ENCODE measurements around the gene HMGCR. TPM values are rescaled to one million over a fixed set of nuclear protein-coding genes. Genes with fewer than 3 reads are reported as not detected.

Gene HMGCR
- total RNA-seq, 1 experiment from 2014 or later, result 137 TPM

- TF ChIP-seq FOXJ3 (CRISPR knock-in tag; IDR thresholded peaks at IDR 0.05; ENCODE audit: borderline replicate concordance) (no peak), ZNF416 (CRISPR knock-in tag; IDR thresholded peaks at IDR 0.05) (no peak), KAT7 (CRISPR knock-in tag; IDR thresholded peaks at IDR 0.05; ENCODE audit: borderline replicate concordance) (no peak), CREM (CRISPR knock-in tag; IDR thresholded peaks at IDR 0.05) (no peak), SP1 (CRISPR knock-in tag; conservative IDR thresholded peaks at IDR 0.05) (no peak), ARID4B (CRISPR knock-in tag; IDR thresholded peaks at IDR 0.05; ENCODE audit: borderline replicate concordance) (no peak), PREB (CRISPR knock-in tag; IDR thresholded peaks at IDR 0.05; ENCODE audit: borderline replicate concordance) (no peak), ZNF512 (CRISPR knock-in tag; IDR thresholded peaks at IDR 0.05; ENCODE audit: borderline replicate concordance) (no peak), ZNF121 (CRISPR knock-in tag; IDR thresholded peaks at IDR 0.05) (no peak), NR1H2 (CRISPR knock-in tag; IDR thresholded peaks at IDR 0.05) (no peak), ZNF532 (CRISPR knock-in tag; IDR thresholded peaks at IDR 0.05; ENCODE audit: borderline replicate concordance) (no peak), JUN (CRISPR knock-in tag; IDR thresholded peaks at IDR 0.05) (no peak), TEAD4 (CRISPR knock-in tag; IDR thresholded peaks at IDR 0.05) (no peak)
- H3K27me3 Mint-ChIP-seq (ENCODE audit: low read depth), result no peaks in the 10 kb centered on the region
- H3K36me3 Mint-ChIP-seq, result peaks cover 33% of the 10 kb centered on the region
- H3K4me3 Mint-ChIP-seq, result no peak overlapping the region
- peaks cover 50% of the 10 kb centered on the region for H3K9me3 Mint-ChIP-seq
- H3K27ac Mint-ChIP-seq, result no peak overlapping the region
- peaks cover 2% of the 10 kb centered on the region; the same call in 1 of the 2 replicates for H3K4me1 Mint-ChIP-seq
- CTCF ChIA-PET, result no interaction called here
- DNase-seq (ENCODE audit: low spot score), result no peak
- POLR2A ChIA-PET, result no interaction called here
- ATAC-seq, result no peak
Observed at GRCh38 chr5:75300084-75300483, 36.9 kb upstream of the HMGCR start.

- ChIA-PET CTCF (no interaction called here), POLR2A (no interaction called here)
- Mint-ChIP-seq H3K4me3 (no peak overlapping the region), H3K4me1 (peaks cover 2% of the 10 kb centered on the region; the same call in 1 of the 2 replicates), H3K36me3 (peaks cover 18% of the 10 kb centered on the region), H3K27ac (no peak overlapping the region), H3K27me3 (ENCODE audit: low read depth) (no peaks in the 10 kb centered on the region), H3K9me3 (peaks cover 33% of the 10 kb centered on the region)
- ATAC-seq (no peak), DNase-seq (ENCODE audit: low spot score) (no peak)
- no peak for TF ChIP-seq SMAD3 (CRISPR knock-in tag; IDR thresholded peaks at IDR 0.05; ENCODE audit: borderline replicate concordance)
- TF ChIP-seq NFYB (CRISPR knock-in tag; conservative IDR thresholded peaks at IDR 0.05; ENCODE audit: low read depth), result no peak
- no peak for TF ChIP-seq CDX4 (CRISPR knock-in tag; IDR thresholded peaks at IDR 0.05; ENCODE audit: borderline replicate concordance)
- no peak for TF ChIP-seq SP1 (CRISPR knock-in tag; conservative IDR thresholded peaks at IDR 0.05)
- TF ChIP-seq OVOL2 (CRISPR knock-in tag; IDR thresholded peaks at IDR 0.05; ENCODE audit: borderline replicate concordance), result no peak
- TF ChIP-seq ZNF138 (CRISPR knock-in tag; conservative IDR thresholded peaks at IDR 0.05), result no peak
- no peak for TF ChIP-seq ZNF263 (CRISPR knock-in tag; IDR thresholded peaks at IDR 0.05; ENCODE audit: low read depth)
- TF ChIP-seq ZNF396 (CRISPR knock-in tag; IDR thresholded peaks at IDR 0.05; ENCODE audit: borderline replicate concordance), result no peak
- no peak for TF ChIP-seq TEAD4 (CRISPR knock-in tag; IDR thresholded peaks at IDR 0.05)
- TF ChIP-seq ZNF281 (CRISPR knock-in tag; IDR thresholded peaks at IDR 0.05), result no peak
Observed at GRCh38 chr5:75303419-75303818, 33.6 kb upstream of the HMGCR start.

Data from WTC11 (cell line).